Lower leg skin (tissue), 3 donors: ENCODE measurements around the gene JAM2.

Experiments
- CTCF ChIP-seq, 3 donors: fragments of 450-650 bp; IDR thresholded peaks; one replicate each; pipeline ENCODE4 v1.5.1; 2016; ENCODE audit warnings: antibody characterized with exemption in 3 of 3, mild to moderate bottlenecking in 3 of 3, moderate library complexity in 2 of 3
- POLR2A ChIP-seq, 2 donors: fragments of 450-650 bp; IDR thresholded peaks; one replicate each; pipeline ENCODE4 v1.6.1; 2016 to 2017; ENCODE audit warnings: antibody characterized with exemption in 2 of 2, mild to moderate bottlenecking in 1 of 2, moderate library complexity in 1 of 2

DNA sequence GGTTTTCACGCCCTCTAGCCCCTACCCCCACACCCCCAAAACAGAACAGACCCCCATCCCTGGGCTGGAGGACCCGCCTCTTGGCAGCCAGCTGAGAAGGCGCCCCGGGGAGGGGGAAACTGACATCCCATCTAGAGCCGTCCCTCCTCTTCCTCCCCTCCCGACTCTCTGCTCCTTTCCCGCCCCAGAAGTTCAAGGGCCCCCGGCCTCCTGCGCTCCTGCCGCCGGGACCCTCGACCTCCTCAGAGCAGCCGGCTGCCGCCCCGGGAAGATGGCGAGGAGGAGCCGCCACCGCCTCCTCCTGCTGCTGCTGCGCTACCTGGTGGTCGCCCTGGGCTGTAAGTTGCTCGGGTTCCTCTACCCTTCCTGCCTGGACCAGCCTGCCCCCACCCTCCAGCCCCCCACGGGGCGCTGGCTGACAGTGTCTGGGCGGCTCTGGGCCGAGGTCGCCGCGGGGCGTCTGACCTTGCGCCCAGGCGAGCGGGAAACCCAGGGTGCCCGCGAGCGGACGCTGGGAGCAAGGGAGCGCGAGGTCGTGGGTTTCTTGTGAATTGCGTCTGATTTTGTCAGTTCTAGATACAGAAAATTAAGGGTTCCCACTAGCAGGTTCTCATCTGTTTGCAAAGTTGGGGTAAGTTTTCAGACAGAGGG, 618 bp downstream of the JAM2 start:
- TF ChIP-seq CTCF (IDR thresholded peaks at IDR 0.05) (no peak), POLR2A (IDR thresholded peaks at IDR 0.05) (no peak)
